ENCODE measurements around the gene PLXNB2. TPM values are rescaled to one million over a fixed set of nuclear protein-coding genes. Genes with fewer than 3 reads are reported as not detected.

The PLXNB2 gene
- total RNA-seq, 1 experiment from 2014 or later: 236 TPM

- BruUV-seq (replicated peaks): no TSS peak
- Histone ChIP-seq H3K4me3 (replicated peaks in 1 of 2; ENCODE audit: low read depth in 1 of 2, low read length in 2 of 2) (no peak overlapping the region), H3K27me3 (ENCODE audit: insufficient read depth, low read length) (no peaks in the 10 kb centered on the region), H3K9me2 (ENCODE audit: insufficient read depth) (no peaks in the 10 kb centered on the region), H3K36me3 (ENCODE audit: control insufficient read depth in 1 of 2, insufficient read depth in 2 of 2, low read length in 2 of 2) (no peaks in the 10 kb centered on the region), H3K27ac (ENCODE audit: low read depth, low read length) (no peak overlapping the region; the same call in 1 of the 2 replicates), H3K79me2 (ENCODE audit: insufficient read depth, low read length) (peaks cover 24% of the 10 kb centered on the region), H4K20me1 (ENCODE audit: insufficient read depth) (no peaks in the 10 kb centered on the region), H2AFZ (ENCODE audit: low read depth, low read length, poor library complexity, severe bottlenecking) (no peak overlapping the region), H3K9me3 (ENCODE audit: control insufficient read depth in 1 of 2, insufficient read depth in 1 of 2, low read depth in 1 of 2, low read length in 2 of 2) (no peaks in the 10 kb centered on the region), H3K9ac (ENCODE audit: low read length) (no peak overlapping the region), H3K4me1 (ENCODE audit: control insufficient read depth in 1 of 2, insufficient read depth in 2 of 2, low read length in 2 of 2) (peaks cover 16 to 41% of the 10 kb centered on the region in 2 experiments), H3K4me2 (ENCODE audit: low read length) (no peak overlapping the region)
- no peak for DNase-seq (ENCODE audit: low read depth, low spot score)
- RAD21 ChIA-PET (ENCODE audit: low non-redundant PET in 1 of 2, low total read pairs in 2 of 2, uncharacterized antibody in 2 of 2, unreplicated experiment in 2 of 2): no interaction called here
- CTCF ChIA-PET: no interaction called here
- intact Hi-C loops (cut with micrococcal nuclease): no loop called here
- POLR2A ChIA-PET: no interaction called here
- ATAC-seq: no peak
- TF ChIP-seq POLR2AphosphoS5 (IDR thresholded peaks at IDR 0.05; ENCODE audit: low read depth, low read length): no peak
- no peak for TF ChIP-seq TCF7L2 (IDR thresholded peaks at IDR 0.05; ENCODE audit: borderline replicate concordance, extremely low read depth, insufficient read depth, insufficient read length)
- TF ChIP-seq FOSL1 (IDR thresholded peaks at IDR 0.05; ENCODE audit: low read depth): no peak
- no peak for TF ChIP-seq JUND (IDR thresholded peaks at IDR 0.05)
- no peak for TF ChIP-seq REST (IDR thresholded peaks at IDR 0.05; ENCODE audit: low read depth)
- TF ChIP-seq ELF1 (IDR thresholded peaks at IDR 0.05; ENCODE audit: borderline replicate concordance, low read depth): no peak
- TF ChIP-seq SRF (IDR thresholded peaks at IDR 0.05; ENCODE audit: low read depth): no peak
- TF ChIP-seq EGR1 (IDR thresholded peaks at IDR 0.05; ENCODE audit: low read depth): no peak
- no peak for TF ChIP-seq EZH2phosphoT487 (IDR thresholded peaks at IDR 0.05; ENCODE audit: borderline replicate concordance)
- TF ChIP-seq RAD21 (IDR thresholded peaks at IDR 0.05; ENCODE audit: low read depth): no peak
- no peak for TF ChIP-seq ZNF274 (IDR thresholded peaks at IDR 0.05; ENCODE audit: low read depth, low read length)
- TF ChIP-seq POLR2A (IDR thresholded peaks at IDR 0.05; ENCODE audit: borderline replicate concordance, extremely low read depth, insufficient read depth, insufficient read length): no peak
- TF ChIP-seq ZBTB33 (IDR thresholded peaks at IDR 0.05; ENCODE audit: extremely low read depth, insufficient replicate concordance, low read length): no peak
- TF ChIP-seq ZFX (IDR thresholded peaks at IDR 0.05): no peak
- TF ChIP-seq ATF3 (IDR thresholded peaks at IDR 0.05): no peak
- TF ChIP-seq SIN3A (IDR thresholded peaks at IDR 0.05; ENCODE audit: low read depth): no peak
These were observed 2.1 kb upstream of the PLXNB2 start for GRCh38 chr22:50309601-50309991.
